Measurements from ENCODE around the gene ISLR.

GRCh38 chr15:74184582-74185091 is 11.1 kb downstream of the ISLR start:
- TF ChIP-seq CTCF (IDR thresholded peaks at IDR 0.05) (no peak), POLR2A (IDR thresholded peaks at IDR 0.05) (no peak), POLR2AphosphoS5 (IDR thresholded peaks at IDR 0.05) (no peak)
